GM19328 (cell line): ENCODE measurements around the gene PLEKHM1.

Experiments
- ATAC-seq: cut with Tn5 transposase; IDR thresholded peaks from one replicate; pipeline ENCODE4 v1.9.1; 2021; ENCODE audit warnings: mild to moderate bottlenecking, moderate library complexity; ENCODE audit not compliant: unreplicated experiment

PLEKHM1 gene

DNA sequence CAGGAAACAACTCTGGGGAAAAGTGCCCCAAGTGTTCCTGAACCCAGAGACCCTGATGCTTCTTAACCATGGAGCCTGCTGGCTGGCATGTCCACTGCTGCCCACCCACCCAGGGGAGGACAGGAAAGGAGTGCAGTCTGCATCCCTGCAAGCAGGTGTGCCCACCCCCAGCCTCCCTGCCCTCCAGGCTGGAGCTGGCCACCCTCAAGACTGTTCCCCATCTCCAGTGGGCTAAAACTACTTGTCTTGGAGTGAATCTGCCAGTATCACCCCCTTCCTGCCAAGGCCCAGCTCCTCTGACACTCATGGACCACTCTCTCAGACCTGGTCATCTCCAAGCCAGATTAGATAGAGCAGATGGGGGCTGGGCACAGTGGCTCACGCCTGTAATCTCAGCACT is 87.6 kb downstream of the PLEKHM1 start:
- ATAC-seq: no peak

DNA sequence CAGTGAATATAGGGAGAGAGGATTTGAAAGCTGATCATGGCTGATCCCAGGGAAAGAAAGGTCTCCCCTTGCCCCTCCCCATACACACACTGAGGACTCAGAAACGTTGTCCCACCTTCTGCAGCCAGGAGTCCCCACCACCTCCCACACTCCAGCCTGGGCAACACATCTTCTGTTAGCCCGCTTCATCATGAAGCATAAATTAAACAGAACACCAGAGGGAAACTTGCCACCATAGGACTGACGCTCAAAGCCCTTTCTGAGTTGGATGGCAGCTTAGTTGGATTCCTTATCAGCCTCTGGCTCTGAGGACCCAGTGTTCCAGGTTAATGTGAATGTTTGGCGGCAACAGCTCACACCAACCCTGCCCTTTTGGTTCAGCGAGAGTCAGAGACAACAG is 91.7 kb downstream of the PLEKHM1 start:
- no peak for ATAC-seq

DNA sequence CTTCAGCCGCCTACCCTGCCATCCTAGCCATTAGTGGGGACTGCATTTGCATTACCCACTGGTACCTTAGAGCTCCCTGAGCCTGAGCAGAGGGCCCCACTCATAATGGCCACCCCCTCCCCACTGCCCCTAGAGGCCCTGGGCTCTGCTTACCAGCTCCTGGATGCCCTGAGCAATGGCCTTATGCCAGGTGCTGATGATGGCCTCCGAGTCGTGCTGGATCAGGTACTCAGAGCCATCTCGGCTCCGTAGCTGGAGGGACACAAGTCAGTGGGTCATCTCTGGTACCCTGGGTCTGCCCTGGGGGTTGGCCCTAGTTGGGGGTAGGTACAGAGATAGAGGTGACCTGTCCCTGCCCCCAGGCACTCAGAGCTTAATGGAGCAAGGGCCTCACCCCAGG is 92.7 kb downstream of the PLEKHM1 start:
- ATAC-seq: no peak

DNA sequence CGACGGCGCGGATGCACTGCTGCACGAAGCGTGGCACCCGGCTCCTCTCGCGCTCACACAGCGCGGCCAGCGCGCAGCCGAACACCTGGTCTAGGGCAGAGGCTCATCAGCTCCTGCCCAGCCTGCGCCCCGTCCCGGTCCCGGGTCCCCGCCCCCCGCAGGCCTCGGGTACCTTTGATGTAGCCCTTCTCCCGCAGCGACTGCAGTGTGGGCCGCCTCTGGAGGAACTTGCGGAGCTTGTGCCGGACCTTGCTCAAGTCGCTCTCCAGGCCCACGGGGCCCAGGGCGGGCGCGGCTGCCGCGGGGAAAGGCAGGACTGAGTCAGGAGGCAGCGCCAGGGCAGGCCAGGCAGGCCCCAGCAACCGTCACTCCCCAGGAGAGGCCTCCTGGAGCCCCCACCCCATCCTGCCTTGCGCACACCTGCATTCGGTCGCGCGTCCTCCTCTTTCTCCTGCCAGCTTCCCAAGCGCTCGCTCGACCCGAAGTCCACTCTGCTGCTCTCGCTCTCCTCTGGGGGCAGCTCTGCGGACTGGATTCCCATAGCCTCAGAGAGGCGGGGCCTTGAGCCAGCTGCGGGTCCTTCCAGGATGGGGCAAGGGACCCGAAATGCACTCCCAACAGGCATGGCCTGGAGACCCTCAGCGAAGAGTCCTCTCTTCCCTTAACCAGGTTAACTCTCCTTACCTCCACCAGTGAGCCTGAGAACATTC is 93.9 kb downstream of the PLEKHM1 start:
- ATAC-seq: no peak

DNA sequence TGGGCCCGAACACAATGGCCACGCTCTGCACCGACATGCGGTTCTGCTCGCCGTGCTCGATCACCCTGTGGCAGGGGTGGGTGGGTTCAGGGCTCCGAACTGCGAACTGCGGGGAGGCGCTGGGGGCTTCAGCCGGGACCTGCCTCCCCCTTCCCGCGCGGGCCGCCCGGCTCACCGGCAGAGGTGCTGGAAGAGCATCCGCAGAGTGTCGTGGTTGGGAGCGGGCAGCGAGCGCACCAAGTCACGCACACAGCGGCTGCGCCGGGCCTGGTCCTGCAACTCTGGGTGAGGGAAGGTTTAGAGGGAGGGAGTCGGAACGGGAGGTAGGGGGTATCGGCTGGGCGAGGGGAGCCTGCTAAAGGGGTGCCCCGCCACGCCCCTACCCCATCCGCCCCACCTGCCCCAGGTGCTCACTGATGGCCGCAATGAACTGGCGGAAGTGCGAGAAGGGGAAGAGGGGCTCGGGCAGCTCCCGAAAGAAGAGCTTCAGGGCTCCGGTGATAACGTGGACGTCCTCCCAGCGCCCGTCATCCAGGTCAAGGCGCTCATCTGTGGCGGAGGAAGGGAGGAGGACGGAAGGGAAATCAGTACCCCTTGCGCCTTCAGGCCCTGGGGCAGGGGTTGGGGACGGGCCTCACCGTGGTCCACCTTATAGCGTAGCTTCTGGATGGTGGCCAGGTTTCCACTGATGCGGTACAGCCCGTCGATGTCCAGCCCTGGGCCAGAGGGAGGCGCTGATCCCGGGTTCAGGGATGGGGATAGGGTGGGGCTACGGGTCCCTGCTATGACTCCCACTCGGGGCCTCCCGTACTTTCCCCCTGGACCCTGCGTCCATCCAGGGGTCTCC is 94.7 kb downstream of the PLEKHM1 start:
- ATAC-seq: no peak

DNA sequence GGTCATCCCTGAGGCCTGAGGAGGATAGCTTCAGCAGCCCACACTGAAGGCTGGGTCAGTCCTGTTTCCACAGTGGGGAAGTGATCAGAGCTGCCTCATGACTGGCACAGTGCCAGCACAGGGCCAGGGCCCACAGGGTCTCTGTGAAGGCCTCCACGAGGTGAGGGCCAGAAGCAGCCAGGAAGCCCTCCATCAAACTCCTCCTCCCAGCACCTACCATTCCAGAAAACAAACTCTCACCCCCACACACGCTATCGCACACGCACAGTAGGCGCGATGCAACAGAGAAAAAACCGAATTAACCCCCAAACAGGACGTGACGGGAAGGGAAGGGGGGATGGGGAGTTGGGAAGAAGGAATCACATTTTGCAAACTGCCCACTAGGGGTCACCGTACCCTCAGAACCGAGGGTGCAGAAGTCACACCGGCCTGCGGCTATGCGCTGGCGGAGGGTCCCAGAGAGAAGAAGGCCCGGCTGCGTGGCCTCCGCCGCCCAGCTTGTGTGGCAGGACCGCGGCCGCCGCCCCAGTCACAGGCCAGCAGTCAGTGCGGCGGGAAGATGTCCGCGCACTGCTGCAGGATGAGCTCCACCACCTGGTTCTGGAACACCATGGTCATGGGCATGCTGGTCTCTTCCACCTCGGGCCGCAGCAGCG is 95.5 kb downstream of the PLEKHM1 start:
- no peak for ATAC-seq

DNA sequence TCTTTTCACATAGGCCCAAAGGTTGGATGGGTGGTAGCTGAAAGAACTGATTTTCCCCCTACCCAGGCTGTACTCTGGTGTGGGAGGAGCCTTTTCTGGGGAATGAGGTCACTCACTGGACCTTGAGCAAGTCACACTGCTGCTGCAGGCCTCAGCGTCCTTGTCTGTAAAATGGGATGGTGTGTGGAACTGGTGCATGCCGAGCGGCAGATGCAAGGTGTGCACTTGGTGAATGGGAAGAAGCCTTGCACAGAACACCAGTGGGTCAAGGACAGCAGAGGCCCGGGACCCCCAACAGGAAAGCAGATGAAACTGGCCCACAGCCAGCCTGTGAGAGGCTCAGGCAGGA is 96.0 kb downstream of the PLEKHM1 start:
- no peak for ATAC-seq

DNA sequence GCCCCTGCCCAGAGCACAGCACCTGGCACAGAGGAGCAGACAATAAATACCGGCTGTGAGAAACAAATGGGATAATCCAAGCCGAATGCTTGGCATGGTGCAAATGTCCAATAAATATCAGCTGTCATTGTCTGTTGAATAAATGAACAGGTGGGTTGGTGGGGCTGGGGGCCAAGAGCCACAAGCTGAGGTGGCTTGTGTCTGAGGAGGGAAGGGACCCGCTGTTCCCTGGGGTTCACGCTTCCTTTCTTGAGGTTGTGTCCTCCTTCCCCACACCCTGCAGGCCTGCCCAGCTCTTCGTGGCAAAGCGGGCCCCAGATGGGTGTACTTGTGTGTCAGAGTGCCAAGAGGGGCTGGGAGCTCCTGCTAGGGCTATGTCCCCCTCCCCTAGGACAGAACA is 96.4 kb downstream of the PLEKHM1 start:
- no peak for ATAC-seq

DNA sequence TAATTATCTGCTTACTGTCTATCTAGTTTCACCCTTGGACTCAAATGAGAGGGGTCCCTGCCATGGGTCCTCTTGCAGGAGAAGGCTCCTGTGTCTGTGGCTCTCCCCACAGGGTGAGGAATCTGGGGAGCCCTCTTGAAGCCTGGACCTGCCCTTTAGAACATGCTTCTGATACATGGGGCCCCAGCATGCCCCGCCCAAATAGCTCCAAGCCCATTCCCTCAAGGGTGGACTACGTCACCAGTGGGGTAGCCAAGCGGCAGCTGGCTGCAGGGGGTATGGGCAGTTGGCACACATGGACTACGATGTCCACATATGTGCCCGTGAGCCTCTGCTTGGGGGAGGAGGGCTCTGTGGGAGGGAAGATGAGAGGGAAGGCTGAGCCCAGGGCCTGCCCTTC is 97.1 kb downstream of the PLEKHM1 start:
- no peak for ATAC-seq

DNA sequence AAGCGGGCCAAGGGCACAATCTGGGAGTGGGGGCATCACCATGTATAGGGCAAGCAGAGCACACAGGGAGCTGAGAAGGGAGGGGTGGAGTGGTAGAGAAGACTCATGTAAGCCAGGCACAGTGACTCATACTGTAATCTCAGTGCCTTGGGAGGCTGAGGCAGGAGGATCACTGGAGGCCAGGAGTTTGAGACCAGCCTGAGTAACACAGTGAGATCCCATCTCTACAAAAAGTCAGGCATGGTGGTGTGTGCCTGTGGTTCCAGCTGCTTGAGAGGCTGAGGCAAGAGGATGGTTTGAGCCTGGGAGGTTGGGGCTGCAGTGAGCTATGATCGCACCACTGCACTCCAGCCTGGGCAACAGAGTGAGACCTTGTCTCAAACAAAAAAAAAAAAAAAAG is 98.6 kb downstream of the PLEKHM1 start:
- ATAC-seq: no peak

DNA sequence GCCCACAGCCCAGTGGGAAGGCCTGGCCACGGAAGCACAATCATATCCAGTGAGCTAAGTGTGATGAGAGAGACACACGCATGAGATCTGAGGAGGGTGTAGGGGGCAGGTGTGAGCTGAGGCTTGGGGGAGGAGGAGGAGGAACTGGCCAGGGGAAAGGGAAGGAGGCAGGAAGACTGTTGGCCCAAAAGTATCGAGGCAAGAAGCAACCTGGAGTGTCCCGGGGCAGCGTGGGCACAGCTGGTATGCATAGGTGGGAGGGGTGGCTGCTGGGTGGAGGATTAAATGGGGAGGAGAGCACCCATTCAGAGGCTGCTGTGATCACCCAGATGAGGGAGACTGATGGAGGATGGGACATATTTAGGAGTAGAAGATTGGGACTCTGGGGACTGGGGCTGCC is 99.2 kb downstream of the PLEKHM1 start:
- no peak for ATAC-seq

DNA sequence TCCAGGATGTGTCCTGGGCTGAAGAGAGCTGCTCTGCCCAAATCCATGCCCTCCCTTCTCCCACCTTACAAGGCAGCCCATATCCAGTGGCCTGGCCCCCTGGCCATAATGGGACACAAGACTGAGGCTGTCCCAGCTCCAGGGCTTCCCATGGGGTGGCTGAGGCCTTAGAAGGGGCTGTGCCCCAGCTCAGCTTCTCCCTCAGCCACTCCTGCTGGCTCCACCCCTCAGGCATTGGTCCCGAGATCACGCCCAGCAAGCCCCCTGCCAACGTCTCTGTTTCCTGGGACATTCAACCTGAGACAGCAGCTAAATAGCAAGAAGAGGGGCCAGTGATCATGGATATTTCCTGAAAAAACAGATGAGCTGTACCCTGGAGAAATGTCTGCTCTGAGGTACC is 101.2 kb downstream of the PLEKHM1 start:
- no peak for ATAC-seq

DNA sequence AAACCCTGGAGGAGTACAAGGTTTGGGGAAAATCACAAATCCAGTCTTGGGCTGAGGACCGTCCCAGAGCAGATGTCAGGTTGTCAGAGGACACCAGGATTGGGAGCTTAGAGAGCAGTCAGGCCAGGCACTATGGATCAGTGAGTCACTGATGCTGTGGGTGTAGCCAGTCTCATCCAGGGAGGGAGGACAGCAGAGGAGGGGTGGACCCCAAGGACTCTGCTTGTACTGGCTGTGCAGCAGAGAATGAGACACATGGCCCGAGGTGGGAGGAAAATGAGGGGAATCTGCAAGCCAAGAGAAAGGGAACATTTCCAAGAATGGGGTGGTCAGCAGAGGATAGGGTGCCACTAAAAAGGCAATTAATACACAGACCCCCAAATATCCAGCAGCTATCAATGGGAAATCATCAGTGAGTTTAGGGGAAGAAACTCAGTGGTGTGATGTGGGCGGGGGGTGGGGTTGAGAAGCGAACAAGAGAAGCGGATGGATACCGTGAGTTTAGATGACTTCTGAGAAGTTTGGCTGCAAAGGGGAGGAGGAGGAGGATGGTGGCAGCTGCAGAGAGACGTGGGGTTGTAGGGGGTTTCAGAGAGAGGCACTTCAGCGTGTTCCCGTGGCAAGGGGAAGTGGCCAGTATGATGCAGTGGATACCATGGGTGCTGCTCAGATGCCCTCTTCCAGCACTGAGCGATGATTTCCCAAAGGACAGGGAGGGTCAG is 101.8 kb downstream of the PLEKHM1 start:
- ATAC-seq: no peak

DNA sequence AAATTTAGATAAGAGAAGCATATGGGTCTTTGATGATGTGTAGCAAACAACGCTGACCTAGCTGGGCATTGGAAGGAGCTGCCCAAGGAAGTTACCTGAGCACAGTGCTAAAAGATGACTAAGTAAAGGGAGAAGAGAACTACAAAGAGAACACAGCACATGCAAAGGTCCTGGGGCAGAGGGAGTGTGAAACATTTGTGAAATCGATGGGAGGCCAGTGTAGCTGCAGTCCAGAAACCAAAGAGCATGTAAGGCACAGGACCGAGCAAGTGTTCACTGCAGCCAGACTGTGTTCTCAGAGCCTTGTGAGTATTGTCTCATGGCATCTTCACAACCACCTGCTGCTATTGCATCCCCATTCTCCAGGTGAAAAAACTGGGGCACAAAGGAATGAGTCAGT is 102.8 kb downstream of the PLEKHM1 start:
- no peak for ATAC-seq

DNA sequence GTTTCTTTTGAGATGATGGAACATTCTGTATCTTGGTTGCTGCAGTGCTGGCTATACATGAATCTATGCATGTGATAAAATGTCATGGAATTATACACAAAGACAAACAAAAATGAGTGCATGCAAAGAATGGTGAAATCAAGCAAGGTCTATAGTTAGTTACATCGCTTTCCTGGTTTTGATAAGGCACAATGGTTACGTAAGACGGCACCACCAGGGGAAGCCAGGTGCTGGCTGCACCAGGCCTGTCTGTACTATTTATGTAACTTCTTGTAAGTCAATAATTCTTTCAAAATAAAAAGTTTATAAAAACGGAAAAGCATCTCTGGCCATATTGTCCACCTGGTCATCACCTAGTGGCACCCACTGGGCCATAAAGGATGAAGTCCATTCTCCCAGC is 104.3 kb downstream of the PLEKHM1 start:
- no peak for ATAC-seq
